Stimulated activated CD4-positive, alpha-beta T cell treated with anti-CD3 and anti-CD28 coated beads, Interleukin-15, amount 100 ng/mL, for 1 hour (primary cell): ENCODE results near the gene BRD2.
A peak's percentile ranks its signal among the peaks of the same experiment; 100 is the strongest.

Experiments used
- DNase-seq, 2 donors: peaks; one replicate each; pipeline ENCODE4 v3.0.0-alpha.2; 2020; ENCODE audit warnings: low read depth in 1 of 2, low spot score in 1 of 2

Gene BRD2

GRCh38 chr6:32947552-32948465 is 20.6 kb upstream of the BRD2 start:
- DNase-seq, result no peak

GRCh38 chr6:32949113-32949512 is 19.3 kb upstream of the BRD2 start:
- DNase-seq, result no peak

- DNase-seq, result no peak
Observed at GRCh38 chr6:32950010-32950409, 18.4 kb upstream of the BRD2 start.

- no peak for DNase-seq
Observed at GRCh38 chr6:32950449-32950848, 17.9 kb upstream of the BRD2 start.

GRCh38 chr6:32952817-32953739 is 15.3 kb upstream of the BRD2 start, which contains the start of gene HLA-DMA:
HLA-DMA (minus strand) TSS chr6:32953097; CDS start chr6:32953036, 61 bp downstream.
- peak; percentile 37 to 42 for DNase-seq

- DNase-seq, result no peak
Observed at GRCh38 chr6:32953775-32954174, 14.6 kb upstream of the BRD2 start.

- DNase-seq, result no peak
Observed at GRCh38 chr6:32954267-32954666, 14.1 kb upstream of the BRD2 start.

GRCh38 chr6:32954986-32955802 is 13.2 kb upstream of the BRD2 start:
- DNase-seq, result no peak

GRCh38 chr6:32956176-32956575 is 12.2 kb upstream of the BRD2 start:
- no peak for DNase-seq

- DNase-seq, result no peak
Observed at GRCh38 chr6:32960563-32960962, 7.8 kb upstream of the BRD2 start.

- DNase-seq, result no peak
Observed at GRCh38 chr6:32962213-32962826, 6.1 kb upstream of the BRD2 start.

- DNase-seq, result no peak
Observed at GRCh38 chr6:32963866-32964265, 4.5 kb upstream of the BRD2 start.

GRCh38 chr6:32964776-32965175 is 3.6 kb upstream of the BRD2 start:
- no peak for DNase-seq

GRCh38 chr6:32967151-32968091 is 973 bp upstream of the BRD2 start:
- DNase-seq, result no peak

GRCh38 chr6:32968867-32969684 is 682 bp downstream of the BRD2 start:
- DNase-seq, result peak in 1 of 2 donors; percentile 46

- DNase-seq, result peak; percentile 56 to 60
Observed at GRCh38 chr6:32969685-32970412, 1.5 kb downstream of the BRD2 start.

- DNase-seq, result peak; percentile 53 to 70
Observed at GRCh38 chr6:32970413-32971241, 2.2 kb downstream of the BRD2 start.
